NCI-H128 (cell line): ENCODE measurements around the gene MYCBPAP.
A peak's percentile ranks its signal among the peaks of the same experiment; 100 is the strongest.
"Not testable (repeated sequence)": the region's sequence is repeated elsewhere in the genome, so short reads cannot be mapped to it uniquely, and the experiment has no call there.

Experiments used
- DNase-seq: peaks from one replicate; lab custom pipeline; 2025; ENCODE audit not compliant: unreplicated experiment; lab: John Stamatoyannopoulos, UW

Gene MYCBPAP

DNA sequence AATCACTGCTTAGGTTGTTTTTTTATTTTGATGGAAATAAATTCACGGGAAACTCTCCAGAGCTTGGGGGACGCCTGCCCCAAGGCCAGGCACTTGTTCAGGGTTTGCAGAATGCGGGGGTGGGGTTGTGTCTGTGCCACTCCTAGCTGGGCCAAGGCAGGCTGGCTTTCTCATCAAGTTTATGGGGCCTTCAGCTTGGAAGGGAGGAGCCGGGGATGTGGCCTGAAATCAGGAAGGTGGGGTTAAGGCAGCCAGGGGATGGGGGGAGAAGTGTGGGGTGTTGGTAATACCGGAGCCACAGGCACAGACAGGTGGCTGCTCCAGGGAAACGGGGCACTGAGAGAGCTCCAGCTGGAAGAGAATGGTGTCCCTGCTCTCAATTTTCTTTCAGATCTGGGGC, 37.8 kb upstream of the MYCBPAP start:
- DNase-seq = no peak

DNA sequence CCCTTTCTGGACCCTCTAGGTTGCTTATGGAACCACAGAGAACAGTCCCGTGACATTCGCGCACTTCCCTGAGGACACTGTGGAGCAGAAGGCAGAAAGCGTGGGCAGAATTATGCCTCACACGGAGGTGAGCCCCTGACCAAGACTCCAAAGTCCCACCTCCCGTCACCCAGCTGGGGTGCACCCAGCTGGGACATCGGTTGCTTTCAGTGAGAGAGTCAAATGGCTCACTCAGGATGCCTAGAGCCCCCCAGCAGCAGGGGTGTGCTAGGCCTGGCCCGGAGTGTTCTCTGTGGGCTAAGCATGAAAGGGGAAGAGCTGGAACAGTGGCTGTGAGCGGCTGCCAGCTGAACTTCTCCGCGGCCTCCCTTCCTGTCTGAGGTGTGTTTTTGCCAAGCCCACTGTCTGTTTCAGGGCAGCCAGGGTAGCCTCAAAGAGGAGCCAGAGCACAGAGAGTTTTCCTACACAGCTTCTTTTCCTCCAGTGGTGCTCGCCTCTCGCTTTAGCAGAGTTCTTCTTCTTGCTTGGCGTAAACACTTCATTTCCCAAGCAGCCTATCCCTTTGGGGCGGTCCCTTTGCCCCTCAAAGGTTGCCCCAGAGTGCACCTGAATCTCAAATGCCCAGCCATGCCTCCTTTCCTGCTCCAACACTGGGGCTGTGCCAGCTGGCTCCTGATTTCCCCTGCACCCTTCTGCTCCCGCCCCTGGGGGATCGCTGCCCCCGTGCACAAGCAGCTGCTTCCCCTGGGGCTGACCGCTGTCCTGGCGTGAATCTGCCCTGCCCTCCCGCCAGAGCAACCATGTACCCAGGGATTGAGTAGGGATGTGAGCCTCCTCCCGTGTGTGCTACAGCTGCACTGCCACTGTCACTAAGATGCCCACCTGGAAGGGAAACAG, 37.0 kb upstream of the MYCBPAP start:
- no peak for DNase-seq

- DNase-seq = no peak
Observed at GRCh38 chr17:50472286-50472685, 36.0 kb upstream of the MYCBPAP start.

GRCh38 chr17:50472761-50473161, 35.5 kb upstream of the MYCBPAP start:
- DNase-seq = not testable (repeated sequence)

- DNase-seq = no peak
Observed at GRCh38 chr17:50473901-50474300, 34.3 kb upstream of the MYCBPAP start.

DNA sequence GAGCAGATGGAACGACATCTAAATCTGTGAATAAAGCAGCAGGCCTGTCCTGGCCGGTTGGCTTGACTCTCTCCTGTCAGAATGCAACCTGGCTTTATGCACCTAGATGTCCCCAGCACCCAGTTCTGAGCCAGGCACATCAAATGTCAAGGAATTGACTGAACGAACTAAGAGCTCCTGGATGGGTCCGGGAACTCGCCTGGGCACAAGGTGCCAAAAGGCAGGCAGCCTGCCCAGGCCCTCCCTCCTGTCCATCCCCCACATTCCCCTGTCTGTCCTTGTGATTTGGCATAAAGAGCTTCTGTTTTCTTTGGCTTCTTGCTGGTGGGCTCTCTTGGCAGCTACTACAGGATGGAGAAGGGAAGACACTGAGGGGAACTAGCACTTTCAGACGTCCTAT, 33.7 kb upstream of the MYCBPAP start:
- DNase-seq = no peak

DNA sequence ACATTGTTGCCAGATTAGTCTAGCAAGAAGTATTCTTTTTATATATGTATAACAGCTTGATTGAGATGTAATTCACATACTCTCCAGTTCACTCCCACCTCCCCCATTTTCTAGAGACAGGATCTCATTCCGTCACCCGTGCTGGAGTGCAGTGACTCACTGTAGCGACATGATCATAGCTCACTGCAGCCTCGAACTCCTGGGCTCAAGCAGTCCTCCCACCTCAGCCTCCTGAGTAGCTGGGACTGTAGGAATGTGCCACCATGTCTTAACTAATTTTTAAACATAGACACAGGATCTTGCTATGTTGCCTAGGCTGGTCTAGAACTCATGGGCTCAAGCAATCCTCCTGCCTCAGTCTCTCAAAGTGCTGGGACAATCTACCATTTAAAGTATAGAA, 32.9 kb upstream of the MYCBPAP start:
- DNase-seq = no peak

DNA sequence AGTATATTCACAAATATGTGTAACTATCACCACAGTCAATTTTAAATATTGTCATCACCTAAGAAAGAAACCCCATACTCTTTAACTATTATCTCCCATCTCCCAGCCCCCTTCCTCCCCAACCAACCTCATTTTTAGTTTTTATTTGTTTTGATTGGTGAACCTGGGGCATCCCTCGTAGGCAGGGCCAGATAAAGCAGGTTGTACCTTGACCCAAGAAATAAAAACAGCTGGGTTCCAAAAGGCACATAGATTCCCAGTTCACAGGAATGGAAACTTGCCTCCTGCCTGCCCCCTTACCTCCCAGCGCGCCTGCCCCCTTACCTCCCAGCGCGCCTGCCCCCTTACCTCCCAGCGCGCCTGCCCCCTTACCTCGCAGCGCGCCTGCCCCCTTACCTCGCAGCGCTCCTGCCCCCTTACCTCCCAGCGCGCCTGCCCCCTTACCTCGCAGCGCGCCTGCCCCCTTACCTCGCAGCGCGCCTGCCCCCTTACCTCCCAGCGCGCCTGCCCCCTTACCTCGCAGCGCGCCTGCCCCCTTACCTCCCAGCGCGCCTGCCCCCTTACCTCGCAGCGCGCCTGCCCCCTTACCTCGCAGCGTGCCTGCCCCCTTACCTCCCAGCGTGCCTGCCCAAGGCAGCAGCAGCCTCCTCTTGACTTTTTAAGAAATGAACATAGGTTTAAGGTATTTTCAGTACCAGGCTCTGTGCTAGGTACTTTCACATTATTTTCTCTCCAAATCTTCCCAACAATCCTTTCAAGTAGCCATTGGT, 32.3 kb upstream of the MYCBPAP start:
- not testable (repeated sequence) for DNase-seq

GRCh38 chr17:50476545-50477315, 31.5 kb upstream of the MYCBPAP start:
- no peak for DNase-seq

- DNase-seq = no peak
Observed at GRCh38 chr17:50477976-50478375, 30.3 kb upstream of the MYCBPAP start.

DNA sequence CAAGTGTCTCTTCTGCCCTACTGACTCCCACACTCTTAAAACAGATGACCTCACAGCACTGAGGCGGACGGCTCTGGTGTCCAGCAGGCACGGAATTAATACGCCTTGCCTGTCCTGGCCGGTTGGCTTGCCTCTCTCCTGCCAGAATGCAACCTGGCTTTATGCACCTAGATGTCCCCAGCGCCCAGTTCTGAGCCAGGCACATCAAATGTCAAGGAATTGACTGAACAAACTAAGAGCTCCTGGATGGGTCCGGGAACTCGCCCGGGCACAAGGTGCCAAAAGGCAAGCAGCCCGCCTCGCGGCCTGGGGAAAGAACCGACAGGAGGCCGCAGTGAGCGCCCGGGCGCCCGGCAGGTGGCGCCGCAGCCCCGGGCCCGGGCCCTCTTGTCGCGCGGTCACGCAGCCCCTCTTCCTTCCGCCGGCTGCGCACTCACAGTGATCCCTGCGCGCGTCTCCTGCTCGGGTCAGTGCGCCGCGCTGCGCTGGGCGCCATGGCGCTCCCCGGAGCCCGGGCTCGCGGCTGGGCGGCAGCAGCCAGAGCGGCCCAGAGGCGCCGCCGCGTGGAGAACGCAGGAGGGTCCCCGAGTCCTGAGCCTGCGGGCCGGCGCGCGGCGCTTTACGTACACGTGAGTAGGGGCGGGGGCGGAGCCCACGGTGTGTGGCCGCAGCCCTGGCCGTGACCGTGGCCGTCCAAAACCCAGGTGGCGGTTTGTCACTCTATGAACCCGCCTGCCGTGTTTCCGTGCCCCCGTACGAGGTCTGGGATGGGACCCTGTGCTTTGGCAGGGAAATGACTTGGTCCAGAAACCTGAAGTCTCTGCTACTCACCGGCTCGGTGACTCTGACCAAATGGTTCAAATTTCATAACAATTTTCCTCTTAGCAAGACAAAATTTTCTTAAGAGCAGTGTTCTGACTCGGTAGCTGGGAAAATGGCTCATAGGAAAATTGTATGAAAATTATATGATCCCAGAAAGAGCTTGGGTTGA, 29.6 kb upstream of the MYCBPAP start, which contains the start of gene RSAD1:
RSAD1 (plus strand) TSS at position 470 of the 991 bp plus-strand sequence; CDS start at position 495, 25 bp downstream.
- DNase-seq = peak; percentile 47

GRCh38 chr17:50479522-50480141, 28.6 kb upstream of the MYCBPAP start:
- DNase-seq = peak; percentile 20

GRCh38 chr17:50480142-50480764, 28.0 kb upstream of the MYCBPAP start:
- no peak for DNase-seq

DNA sequence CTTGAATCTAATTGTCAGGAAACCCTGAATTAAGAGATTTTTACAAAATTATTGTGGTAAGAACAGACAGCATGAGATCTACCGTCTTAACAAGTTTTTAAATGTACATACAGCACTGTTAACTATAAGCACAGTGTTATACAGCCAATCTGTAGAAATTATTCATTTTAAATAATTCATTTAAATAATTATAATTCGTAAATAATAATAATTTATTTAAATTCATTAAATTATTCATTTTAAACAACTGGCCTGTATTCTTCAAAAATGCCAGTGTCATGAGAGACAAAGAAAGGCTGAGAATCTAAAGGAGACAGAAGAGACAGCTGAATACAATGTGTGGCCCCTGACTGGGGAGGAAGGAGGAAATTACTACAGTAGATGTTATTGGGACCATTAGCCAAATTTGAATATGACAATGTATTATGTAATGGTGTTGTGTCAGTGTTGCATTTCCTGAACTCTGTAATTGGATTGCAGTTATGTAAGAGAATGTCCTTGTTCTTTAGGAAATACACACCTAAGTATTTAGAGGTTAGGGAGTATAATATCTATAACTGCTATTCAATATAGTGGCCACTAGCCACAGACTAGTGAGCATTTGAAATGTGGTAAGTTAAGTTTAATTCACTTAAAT, 27.3 kb upstream of the MYCBPAP start:
- no peak for DNase-seq

DNA sequence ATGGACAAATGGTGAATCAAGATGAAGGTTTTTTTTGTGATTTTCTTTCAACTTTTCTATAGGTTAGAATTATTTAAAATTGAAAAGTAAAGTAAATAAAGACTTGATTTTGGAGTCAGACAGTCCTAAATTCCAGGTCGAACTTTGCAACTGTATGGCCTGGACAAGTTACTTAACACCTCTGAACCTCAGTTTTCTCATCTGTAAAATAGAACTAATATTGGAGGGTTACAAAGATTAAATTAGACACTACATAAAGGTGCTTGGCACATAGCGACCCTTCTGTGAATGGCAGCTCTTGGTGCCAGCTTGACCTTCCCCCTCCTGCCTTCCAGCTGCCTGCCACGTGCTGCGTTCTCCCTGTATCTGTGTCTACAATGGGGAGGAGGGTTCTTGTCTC, 26.6 kb upstream of the MYCBPAP start:
- no peak for DNase-seq

- DNase-seq = no peak
Observed at GRCh38 chr17:50482110-50482509, 26.1 kb upstream of the MYCBPAP start.

DNA sequence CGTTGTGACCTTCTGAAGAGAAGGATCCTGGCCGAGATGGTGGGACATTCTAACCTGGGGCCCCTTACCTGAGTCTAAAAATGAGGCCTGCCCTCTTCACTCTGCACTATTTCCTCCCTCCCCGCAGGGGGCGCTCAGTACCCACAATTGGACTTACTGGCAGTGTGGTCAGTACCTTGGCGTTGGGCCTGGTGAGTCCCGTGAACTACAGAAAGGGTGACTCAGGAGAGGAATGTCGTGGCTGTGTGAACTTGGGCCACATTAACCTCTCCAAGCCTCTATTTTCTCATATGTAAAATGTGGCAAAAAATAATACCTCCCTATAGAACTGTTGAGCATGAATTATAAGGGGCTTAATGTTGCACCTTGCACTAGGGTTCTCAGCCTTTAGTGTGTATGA, 25.7 kb upstream of the MYCBPAP start:
- DNase-seq = peak; percentile 17

DNA sequence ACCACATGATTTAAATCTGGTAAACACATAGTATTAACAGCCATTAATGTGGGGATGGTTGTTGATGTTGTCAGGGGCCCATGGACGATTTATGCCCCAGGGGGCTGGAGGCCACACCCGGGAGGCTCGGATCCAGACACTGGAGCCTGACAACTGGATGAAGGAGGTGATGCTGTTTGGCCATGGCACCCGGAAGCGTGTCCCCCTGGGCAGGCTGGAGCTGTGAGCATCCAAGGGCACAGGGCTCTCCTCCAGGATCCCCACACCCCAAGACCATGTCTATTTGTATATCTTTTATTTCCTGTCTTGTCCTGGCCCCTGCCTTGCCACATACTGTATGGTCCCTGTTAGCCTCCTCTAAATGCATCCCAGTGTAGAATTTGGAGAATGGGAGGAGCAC, 25.0 kb upstream of the MYCBPAP start:
- no peak for DNase-seq
